ENCODE data around the gene MICAL2. TPM values are rescaled to one million over a fixed set of nuclear protein-coding genes. Genes with fewer than 3 reads are reported as not detected.

The MICAL2 gene
- total RNA-seq, 1 experiment from 2014 or later, result 62.9 TPM

DNA sequence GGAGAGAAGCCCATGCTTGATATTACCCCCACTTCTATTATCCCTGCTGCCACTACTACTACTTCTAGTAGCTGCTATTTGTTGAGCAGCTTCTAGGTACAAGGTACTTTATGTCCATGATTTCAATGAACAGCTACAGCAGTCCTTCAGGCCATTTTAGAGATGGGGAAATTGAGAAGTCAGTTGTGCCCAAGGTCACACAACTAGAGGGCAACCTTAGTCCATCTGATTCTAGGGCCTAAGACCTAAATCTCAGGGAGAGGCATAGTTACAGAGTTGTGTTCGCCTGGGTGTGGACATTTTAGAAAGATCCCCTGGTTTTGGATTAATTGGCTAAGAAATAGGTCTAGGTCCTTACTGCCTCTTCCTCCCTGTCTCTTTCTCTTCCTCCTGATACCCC lies 52.3 kb downstream of the MICAL2 start:
- Histone ChIP-seq H3K9ac (ENCODE audit: low read length) (peak overlapping the region; percentile 86), H3K9me3 (ENCODE audit: low read length) (no peaks in the 10 kb centered on the region), H3K79me2 (ENCODE audit: low read length) (peaks cover 45% of the 10 kb centered on the region), H2AFZ (ENCODE audit: low read length) (no peak overlapping the region), H3K4me1 (ENCODE audit: insufficient read depth, low read length) (peaks cover 63% of the 10 kb centered on the region), H3K4me2 (ENCODE audit: low read length) (peak overlapping the region; percentile 45; the same call in 1 of the 2 replicates), H3K36me3 (ENCODE audit: low read depth, low read length) (peaks cover 22% of the 10 kb centered on the region; the same call in 1 of the 2 replicates), H3K4me3 (ENCODE audit: low read length) (no peak overlapping the region), H3K27me3 (ENCODE audit: low read length) (no peaks in the 10 kb centered on the region), H4K20me1 (ENCODE audit: low read length) (no peaks in the 10 kb centered on the region), H3K9me2 (replicated peaks; ENCODE audit: low read length) (no peaks in the 10 kb centered on the region), H3K27ac (ENCODE audit: low read length) (peak overlapping the region; percentile 99), H3F3A (ENCODE audit: low read length, unreplicated experiment) (peaks cover 8% of the 10 kb centered on the region)
- ChIA-PET POLR2A (ENCODE audit: unreplicated experiment) (interaction anchor here (0.5 kb wide), 1 partner anchor 96 kb away, joined by 8 read pairs; no protein-coding TSS in a partner anchor), CTCF (no interaction called here)
- no peak for DNase-seq
- TF ChIP-seq EZH2 (IDR thresholded peaks at IDR 0.05; ENCODE audit: low read length, unreplicated experiment) (no peak), EZH2phosphoT487 (IDR thresholded peaks at IDR 0.05; ENCODE audit: borderline replicate concordance, low read length) (no peak)
- TF ChIP-seq, protein P1, sequence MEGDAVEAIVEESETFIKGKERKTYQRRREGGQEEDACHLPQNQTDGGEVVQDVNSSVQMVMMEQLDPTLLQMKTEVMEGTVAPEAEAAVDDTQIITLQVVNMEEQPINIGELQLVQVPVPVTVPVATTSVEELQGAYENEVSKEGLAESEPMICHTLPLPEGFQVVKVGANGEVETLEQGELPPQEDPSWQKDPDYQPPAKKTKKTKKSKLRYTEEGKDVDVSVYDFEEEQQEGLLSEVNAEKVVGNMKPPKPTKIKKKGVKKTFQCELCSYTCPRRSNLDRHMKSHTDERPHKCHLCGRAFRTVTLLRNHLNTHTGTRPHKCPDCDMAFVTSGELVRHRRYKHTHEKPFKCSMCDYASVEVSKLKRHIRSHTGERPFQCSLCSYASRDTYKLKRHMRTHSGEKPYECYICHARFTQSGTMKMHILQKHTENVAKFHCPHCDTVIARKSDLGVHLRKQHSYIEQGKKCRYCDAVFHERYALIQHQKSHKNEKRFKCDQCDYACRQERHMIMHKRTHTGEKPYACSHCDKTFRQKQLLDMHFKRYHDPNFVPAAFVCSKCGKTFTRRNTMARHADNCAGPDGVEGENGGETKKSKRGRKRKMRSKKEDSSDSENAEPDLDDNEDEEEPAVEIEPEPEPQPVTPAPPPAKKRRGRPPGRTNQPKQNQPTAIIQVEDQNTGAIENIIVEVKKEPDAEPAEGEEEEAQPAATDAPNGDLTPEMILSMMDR (conservative IDR thresholded peaks at IDR 0.05; ENCODE audit: low read depth, low read length), result no peak
- no TSS peak for BruUV-seq (replicated peaks)
- no peak for ATAC-seq
- intact Hi-C loops (cut with micrococcal nuclease), result loop anchor here (5.0 kb wide), 2 partner anchors 50 to 75 kb away; partner anchors contain the start of gene MICAL2

DNA sequence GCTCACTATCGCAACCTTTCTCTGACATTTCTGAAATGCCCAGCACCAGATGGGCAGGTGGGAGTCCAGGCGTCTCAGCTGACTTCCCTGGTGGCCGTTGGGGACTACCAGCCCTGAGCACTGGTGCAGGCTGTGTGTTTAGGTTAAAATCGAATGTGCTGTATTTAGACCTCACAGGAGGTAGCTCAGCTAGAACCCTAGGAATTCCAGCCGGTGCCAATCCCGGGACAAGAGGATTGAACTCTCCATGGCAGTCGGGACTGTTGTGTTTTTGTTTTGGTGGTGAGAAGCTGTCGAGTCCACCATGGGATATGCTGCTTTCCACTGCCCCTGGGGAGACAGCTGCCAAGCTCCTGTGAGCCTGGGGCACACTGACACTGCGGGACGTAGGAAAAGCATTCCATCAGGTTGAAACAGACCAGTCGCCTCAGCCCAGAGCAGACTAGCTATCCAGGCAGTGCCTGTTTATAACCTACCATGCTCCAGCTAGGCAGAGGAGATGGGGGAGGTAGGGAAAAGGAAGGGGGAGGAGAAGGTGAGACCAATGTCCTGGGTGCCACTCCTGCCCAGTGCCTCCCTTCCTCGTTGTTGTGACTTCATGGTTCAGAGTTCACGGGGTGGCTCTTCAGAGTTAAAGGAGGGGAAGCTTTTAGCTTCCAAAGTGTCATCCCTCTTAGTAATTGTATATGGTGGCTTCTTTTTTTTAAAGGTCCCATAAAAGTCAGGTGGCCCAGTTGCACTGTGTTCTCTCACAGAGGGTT lies 53.0 kb downstream of the MICAL2 start:
- intact Hi-C loops (cut with micrococcal nuclease), result loop anchor here (5.0 kb wide), 2 partner anchors 51 to 76 kb away; partner anchors contain the start of gene MICAL2
- Histone ChIP-seq H3K9ac (ENCODE audit: low read length) (peak overlapping the region; percentile 86), H3K9me2 (replicated peaks; ENCODE audit: low read length) (no peaks in the 10 kb centered on the region), H3F3A (ENCODE audit: low read length, unreplicated experiment) (peaks cover 8% of the 10 kb centered on the region), H3K27ac (ENCODE audit: low read length) (peak overlapping the region; percentile 99), H3K79me2 (ENCODE audit: low read length) (peaks cover 52% of the 10 kb centered on the region), H3K27me3 (ENCODE audit: low read length) (no peaks in the 10 kb centered on the region), H3K4me3 (ENCODE audit: low read length) (no peak overlapping the region), H2AFZ (ENCODE audit: low read length) (no peak overlapping the region), H3K9me3 (ENCODE audit: low read length) (no peaks in the 10 kb centered on the region), H3K4me2 (ENCODE audit: low read length) (peak overlapping the region; percentile 45), H3K4me1 (ENCODE audit: insufficient read depth, low read length) (peaks cover 70% of the 10 kb centered on the region), H4K20me1 (ENCODE audit: low read length) (no peaks in the 10 kb centered on the region), H3K36me3 (ENCODE audit: low read depth, low read length) (peaks cover 26% of the 10 kb centered on the region)
- ATAC-seq (peak; percentile 1; the same call in 1 of the 2 replicates), DNase-seq (peak; percentile 46)
- TF ChIP-seq EZH2 (IDR thresholded peaks at IDR 0.05; ENCODE audit: low read length, unreplicated experiment) (no peak), EZH2phosphoT487 (IDR thresholded peaks at IDR 0.05; ENCODE audit: borderline replicate concordance, low read length) (no peak)
- TF ChIP-seq, protein P1 (conservative IDR thresholded peaks at IDR 0.05; ENCODE audit: low read depth, low read length), result no peak
- ChIA-PET CTCF (interaction anchor here (0.6 to 1.2 kb wide), 3 partner anchors 20 to 118 kb away, joined by 3 to 6 read pairs (median 3); no protein-coding TSS in a partner anchor), POLR2A (ENCODE audit: unreplicated experiment) (interaction anchor here (0.5 to 1.5 kb wide), 10 partner anchors 19 to 1152 kb away, joined by 3 to 13 read pairs (median 4); partner anchors contain the start of gene MICAL2)
- TSS peak; percentile 10 for BruUV-seq (replicated peaks)

Data from PC-3 (cell line).